Measurements from ENCODE around the gene ARAP3.

The ARAP3 gene

DNA sequence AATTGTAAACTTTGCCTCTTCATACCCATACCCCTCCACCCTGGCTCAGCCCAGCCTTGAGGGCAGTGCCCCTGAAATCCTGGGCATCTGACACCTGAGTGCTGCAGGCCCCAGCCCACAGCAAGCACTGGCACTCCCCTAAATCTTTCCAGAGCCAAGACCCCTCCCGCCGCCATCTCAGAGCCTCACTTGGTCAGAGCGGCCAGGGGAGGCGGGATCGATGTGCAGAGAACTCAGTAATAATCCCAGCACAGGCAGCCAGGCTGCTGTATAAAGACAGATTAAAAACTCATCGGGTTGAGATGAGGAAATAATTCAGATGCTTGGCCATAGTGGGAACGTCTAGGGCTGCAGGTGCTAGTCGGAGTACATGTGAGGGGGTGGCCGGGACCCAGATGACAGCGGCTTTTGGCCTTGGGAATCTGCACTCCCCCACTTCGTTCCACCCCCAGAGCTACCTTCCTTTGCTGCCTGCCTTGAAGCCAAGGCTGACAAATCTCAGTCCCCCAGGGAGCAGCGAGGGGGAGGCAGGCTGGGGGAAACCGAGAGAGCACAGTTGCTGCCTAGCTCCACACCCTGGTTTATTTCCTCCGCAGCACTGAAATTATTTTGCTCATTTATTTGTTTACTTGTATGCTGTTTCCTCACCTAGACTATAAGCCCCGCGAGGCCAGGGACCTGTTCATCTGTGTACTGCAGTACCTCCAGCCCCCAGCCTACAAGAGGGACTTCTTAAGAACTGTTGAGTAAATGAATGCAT, 19.5 kb upstream of the ARAP3 start:
- DNase-seq, result no peak

DNA sequence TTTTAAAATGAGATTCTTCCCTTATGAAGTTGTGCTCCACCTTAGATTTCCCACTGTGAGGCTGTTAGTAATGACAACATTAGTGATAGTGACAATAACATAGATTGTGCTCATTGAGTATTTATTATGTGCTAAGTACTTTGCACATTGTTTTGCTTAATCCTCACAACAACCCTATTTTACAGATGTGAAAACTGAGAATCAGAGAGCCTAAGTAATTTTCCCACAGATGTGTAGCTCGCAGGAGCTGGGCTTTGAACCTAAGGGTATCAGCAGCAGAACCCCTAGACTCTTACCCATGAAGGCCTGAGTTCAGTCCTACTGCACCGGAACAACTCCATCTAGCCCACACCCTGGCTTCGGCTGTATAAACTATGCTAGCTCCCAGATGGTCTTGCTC, 15.6 kb upstream of the ARAP3 start:
- DNase-seq, result no peak

DNA sequence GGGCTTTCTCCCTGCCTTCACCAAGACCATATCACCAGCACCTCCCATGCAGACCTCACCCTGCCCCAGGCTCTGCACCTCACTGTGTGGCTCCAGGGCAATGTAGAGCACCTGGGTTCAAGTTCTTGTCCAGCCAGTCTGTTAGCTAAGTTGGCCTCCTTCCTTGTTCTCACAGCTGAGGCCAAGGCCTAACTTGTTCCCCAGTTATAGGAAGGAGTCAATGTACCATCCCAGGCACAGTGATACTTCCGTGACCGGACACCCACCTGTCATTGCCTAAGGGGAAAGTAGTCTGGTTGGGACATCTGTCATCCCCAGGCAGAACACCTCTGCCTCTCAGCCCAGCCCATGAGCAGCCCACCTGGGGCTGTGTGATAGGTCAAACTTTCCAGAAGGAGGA, 14.4 kb upstream of the ARAP3 start:
- no peak for DNase-seq

DNA sequence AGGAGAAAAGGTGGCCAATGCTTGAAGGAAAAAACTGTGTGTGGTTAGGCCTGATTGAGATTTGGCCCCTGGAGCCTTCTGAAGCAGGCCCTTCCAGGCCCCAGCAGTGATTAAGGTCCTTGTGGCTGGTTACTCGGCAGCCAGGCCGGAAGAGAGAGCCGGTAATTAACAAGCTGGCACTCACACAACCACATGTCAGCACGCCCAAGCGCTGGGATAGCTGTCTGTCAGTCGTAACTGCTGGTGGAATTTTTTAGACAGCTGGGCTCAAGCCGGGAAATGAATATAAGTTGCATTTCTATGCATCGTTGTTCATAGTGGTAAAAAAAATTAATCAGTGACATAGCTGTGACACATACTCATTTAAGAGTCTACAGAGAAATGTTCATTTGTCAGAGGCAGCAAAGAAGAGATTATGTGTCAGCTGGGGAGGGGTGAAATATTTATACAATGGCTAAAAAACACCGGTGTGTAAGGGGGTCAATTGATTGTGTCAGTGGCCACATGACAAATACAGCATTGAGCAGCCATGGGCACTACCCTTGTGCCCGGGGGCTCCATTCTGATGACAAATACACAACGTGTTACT, 13.7 kb upstream of the ARAP3 start:
- DNase-seq, result peak; percentile 65

DNA sequence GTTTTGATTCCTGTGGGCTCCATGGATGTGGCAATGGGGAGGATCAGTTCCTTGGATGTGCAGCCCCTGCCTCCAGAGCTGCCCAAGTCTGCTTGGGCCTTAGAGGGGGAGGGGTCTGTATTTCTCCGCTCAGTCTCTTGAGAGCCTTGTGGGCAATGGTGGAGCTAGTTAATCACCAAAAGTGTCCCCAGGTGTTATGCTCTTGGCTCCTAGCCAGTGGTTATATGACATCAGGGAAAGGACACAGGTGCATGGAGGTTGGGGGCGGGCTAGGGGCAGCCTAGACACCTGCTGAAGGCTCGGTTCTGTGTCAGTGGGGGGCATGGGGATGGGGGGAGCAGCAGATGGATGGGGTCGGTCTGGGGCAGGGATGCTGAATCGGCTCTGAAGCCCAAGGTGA, 12.4 kb upstream of the ARAP3 start:
- no peak for DNase-seq

DNA sequence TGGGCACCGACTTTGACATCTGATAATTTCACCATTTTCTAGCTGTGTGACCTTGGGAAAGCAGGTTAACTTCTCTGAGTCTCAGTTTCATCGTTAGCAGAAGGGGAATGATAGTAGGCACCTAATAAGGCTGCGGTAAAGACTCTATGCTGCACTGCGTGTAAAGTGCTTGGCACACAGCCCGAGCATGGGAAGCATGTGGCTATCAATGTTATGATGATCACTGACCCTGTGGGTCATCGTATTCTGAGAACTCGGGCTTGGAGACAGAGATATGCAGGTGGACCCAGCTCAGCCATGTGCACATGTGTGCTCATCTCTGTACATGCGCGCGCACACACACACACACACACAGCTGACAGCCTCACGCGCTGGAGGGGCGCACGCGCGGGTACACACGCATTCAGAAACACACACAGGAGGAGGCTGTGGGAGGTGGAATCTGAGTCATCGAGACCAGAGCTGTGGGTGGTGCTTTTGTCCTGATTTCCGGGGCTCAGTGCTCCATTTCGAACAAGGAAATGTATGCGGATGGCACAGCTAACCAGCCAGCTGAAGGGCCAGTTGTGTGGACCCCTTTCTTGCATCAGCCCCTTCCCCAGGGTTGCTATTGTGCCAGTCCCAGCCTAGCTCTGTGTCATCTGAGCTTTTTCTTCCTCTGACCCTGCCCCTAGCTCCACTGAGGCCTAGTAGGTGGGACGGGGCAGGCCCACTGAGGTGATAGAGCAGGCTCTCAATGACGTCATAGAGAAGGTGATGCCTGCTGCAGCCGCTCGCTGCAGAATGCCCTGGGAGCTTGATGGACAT, 11.1 kb upstream of the ARAP3 start:
- DNase-seq, result no peak

DNA sequence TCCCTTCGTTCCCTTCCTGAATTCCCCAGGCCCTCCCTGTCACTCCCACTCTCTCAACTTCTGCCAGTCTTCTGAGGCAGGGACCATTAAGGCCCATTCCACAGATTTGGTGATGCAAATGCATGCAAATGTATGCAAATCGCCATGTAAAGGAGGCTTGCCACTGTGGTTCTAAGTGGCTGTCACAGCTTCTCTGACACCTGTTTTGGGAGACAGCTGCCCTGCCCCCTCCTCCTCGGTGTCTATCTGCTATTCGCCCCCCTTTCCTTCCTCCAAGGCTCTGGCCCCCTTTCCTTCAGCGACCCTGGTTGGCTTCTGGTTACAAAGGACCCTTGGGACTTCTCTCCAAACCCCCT, 10.5 kb upstream of the ARAP3 start:
- no peak for DNase-seq

DNA sequence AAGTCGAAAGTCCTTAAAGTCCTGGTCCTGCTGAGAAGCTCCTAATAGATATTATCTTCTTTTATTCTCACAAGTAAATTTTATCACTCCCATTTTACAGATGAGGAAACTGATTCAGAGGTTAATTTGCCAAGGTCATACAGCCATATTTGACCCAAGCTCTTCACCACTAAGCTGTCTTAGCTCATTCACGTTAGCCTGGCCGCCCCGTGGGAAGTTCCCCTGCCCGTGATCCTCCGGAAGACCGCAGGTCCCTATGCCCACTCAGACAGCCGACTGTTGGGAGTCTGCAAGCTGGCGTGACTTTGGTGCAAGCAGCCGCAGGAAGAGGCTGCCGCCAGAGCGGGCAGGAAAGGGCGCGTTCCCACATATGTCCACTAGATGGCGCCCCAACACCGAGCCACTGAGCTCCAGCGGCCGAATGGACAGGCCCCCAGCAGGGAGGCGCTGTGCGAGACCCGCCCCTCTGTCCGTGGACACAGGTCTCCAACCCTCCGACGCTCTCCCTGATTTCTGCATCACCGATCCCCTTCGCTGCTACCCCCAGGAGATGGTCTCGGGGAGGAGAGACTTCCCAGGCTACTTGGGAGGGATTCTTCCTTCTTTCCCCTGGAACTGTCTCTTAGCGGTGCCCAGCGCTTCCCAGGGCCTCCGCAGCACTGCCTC, 10.0 kb upstream of the ARAP3 start:
- DNase-seq, result peak; percentile 12

DNA sequence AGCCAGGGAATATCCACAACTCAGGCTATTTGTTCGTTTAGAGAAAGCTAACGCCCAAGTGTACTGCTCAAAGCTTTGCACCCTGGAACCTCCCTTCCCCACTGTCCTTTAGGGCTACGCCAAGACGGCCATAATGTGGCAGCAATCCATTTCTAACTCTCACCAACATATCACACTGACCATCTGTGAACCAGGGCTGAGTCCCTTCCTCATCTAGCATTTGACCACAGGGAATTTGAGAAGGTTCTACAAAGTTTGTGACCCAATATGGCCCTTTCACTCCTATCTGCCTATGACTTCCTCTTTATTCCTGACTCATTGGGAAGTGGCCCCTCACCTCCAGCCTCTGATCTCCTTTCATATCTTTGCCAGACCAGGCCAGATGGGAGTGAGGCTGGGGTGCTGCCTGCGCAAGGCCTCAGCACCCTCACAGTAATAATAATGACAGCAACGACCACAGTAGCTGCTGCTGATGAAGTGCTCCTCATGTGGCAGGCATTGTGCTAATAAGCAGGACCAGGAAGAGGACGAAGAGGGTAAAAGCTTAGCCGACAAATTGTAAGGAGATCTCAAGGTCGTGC, 9.3 kb upstream of the ARAP3 start:
- DNase-seq, result no peak

DNA sequence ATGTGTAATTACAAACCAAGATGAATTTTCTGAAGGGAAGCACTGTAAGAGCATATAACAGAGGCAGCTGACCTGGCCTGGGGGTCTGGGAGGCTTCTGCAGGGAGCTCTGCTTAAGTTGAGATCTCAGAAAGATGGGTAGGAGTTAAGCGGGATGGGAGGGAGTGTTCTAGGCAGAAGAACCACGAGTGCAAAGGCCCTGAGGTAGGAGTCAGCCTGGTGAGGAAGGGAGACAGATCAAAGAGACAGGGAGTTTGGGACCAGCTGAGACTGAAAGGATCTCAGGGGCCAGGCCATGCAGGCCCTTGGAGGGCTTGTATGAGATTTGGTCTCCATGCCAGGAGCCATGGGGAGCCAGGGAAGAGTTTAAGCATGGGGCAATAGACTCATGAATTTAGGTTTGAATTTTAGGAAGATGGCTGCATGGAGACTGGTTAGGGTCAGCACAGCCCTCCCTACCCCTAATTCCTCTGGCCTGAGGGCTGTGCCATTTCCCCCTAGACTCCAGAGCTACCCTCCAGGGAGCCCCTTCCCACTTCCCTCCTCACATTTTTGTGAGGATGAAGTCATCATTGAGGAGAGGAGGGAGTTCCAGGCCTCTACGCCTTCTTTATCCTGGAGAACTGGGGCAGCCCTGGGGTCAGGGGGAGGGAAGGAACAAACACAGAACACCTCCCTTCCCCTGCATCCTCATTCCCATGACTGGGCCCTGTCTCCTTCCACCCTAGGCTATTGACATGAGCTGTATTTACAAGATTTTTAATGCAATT, 4.8 kb upstream of the ARAP3 start:
- no peak for DNase-seq

DNA sequence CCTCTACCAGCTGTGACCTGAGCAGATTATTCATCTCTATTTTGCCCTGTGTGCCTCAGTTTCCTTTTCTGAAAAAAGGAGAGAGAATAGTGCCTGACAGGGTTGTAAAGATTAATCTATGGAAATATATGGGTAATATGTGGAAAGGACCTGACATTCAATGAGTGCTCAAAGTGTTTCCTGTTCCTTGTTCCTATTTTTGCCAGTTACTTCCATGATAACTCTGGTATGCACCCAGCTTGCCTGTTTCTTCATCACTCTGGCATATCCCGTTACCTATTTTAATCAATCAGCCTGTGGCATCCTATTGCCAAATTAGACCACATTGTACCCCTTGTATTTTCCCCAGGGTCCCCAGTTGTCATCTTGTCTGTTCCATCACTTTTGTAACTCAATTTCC, 3.6 kb upstream of the ARAP3 start:
- no peak for DNase-seq

DNA sequence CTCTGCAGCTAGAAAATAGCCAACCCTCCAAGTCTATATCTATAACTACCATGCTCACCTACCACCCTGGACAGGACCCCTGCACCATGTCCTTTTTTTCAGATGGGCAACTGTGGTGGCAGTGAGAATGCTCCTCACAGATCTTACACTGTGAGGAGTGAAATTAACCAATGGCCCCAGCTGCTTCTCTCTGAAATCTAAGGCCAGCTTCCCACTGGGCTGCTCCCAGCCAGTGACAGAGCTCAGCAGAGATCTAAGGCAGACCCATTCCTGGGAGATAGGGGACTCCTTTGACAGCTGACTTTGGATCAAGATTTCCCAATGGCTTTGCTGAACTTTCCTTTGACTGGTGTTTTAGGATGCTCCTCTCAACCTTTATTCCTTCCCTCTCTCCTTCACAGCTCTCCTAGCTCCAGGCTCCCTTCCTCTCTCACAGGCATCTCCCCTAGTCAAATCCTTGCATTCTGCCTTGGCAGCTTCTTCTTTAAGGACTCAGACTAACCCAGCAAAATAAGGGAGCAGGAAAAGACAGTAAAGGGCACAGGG, 1.6 kb upstream of the ARAP3 start:
- DNase-seq, result no peak

DNA sequence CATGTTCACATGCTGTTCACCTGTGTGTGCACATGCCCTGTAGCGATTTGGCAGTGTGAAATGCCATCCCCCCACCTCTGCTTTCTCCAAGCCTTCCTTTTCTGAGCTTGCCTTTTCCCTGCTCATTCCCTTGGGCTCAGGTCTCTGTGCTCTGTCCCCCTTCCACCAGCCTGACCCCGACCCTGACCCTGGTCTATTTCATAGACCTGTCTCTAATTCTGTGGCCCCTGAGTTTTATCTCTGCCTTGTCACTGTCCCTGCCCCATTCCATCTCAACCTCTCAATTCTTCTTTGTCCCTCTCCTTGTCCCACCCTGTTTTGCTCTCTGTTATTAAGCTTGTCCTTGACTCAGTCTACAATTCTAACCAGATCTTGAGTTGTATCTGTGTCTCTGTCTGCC, 735 bp downstream of the ARAP3 start:
- no peak for DNase-seq

DNA sequence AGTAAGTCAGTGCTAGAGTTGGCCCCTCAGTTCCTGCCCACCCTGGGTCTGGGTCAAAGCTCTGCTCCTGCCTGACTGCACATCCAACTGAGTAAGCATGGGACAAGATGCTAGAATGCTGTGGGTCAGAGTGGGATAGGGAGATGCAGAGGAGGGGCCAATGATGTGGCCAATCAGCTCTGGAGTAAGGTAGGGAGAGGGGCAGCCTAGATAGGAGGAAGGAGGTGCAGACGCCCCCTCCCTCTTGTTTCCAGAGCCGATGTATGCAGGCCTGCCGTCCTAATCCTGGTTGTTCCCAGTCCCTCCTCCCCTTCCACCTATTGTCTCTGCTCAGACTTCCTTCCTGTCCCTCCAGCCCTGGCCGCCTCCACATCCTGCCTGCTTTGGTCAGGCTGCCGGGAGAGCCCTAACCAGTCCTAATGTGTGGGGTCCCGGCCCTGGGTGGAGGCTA, 1.3 kb downstream of the ARAP3 start:
- no peak for DNase-seq

DNA sequence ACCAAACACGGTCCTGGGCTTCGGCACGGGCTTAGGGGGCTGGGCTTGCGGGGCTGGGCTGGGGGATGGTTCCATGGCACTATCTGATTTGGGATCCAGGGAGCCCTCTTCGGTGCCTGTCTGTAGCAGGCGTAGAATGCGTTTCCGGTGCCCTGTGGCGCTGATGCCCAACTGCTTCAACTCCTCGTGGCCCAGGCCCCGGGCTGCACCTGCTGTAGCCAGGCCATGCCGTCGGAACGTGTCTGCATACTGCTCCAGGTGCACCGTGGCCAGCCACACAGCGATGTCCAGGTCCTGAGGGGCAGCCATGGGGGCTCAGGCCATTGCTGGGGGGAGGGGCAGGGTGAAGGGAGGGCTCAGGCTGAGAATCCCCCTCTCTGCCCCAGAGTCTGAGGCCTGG, 1.9 kb downstream of the ARAP3 start:
- no peak for DNase-seq

DNA sequence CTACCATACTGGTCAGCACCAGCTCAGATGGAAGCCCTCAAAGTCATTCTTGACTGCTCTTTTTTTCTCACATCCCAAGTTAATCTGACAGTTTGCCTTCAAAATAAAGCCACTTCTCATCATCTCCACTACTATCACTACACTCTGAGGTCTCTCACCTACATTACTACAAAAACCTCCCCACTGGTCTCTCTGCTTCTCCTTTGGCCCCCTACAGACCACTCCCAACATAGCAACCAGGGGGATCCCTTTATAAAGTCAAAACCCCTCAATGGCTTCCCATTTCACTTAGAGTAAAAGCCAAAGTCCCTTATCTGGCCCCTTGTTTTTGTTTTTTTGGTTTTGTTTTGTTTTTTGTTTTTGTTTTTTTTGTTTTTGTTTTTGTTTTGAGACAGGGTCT, 4.6 kb downstream of the ARAP3 start:
- DNase-seq, result no peak

DNA sequence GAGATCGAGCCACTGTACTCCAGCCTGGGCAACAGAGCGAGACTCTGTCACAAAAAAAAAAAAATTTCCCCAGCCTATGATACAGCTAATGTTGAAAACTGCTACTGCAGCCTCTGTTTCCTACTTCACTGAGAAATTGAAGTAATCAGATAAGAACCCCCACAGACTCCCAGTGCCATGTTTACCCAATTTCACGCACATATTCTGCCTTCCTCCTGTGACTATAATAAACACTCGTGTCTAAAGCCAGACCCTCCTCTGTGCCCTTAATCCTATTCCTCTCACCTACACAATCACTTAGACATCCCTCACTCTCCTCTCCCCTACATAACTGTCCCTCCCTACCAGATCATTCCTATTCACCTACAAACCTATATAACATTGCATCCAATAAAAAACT, 6.4 kb downstream of the ARAP3 start:
- no peak for DNase-seq

DNA sequence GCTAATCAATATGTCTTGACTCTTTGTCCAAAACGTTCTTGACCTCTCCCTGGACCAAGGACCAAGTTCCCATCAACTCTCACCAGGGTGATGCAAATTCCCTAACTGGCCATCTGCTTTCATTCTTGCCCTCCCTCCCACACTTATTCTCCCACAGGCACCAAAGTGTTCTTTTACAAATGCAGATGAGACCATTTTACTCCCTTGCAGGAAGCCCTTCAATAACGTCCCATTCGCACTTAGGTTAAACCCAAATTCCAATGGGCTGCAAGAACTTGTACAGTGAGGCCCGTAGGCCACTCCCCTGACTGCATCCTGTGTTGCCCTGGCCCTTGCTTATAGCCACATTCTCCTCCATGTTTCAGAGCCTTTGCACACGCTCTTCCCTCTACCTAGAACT, 7.3 kb downstream of the ARAP3 start:
- DNase-seq, result no peak

DNA sequence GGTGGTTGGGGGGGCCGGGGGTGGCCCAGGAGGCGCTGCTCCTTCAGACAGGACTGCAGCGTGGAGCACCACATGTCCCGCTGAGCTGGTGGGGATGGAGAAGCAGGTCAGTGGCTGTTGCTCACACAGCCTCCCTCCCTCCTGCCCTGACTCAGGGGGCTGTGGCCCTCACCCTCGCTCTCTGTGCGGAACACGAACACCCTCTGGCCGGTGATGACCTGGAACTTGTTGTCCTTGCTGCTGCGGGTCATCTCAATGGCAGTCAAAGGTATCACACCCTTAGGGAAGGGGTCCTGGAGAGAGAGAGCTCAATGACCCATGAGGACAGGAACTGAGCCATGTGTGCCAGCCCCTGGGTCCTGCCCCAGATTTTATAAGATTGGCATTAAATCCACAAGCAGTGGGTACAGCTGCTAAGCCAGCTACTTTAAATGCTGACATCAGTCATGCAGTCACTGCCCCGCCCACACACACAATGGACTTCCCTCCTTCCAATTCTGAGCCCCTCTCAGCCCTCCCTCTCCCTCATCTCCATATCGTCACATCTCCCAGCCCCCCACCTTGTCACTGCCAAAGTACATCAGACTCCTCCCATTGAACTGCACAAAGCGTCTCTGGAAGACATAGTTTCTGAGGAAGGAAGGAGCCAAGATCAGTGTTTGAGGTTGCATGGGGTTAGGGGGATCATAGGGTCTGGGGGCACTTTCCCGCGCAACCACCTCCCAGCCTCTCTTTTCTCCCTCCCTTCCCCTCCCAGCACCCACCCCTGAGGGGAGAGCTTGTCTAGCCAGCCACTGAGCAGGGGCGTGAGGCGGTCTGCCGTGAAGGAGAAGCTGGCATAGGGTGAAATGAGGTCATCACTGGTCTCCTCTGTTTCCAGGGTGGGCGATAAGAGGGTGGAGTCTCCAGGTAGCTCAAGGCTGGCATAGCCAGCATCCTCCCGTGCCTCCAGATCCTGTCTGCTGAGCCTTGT, 8.9 kb downstream of the ARAP3 start:
- DNase-seq, result no peak

DNA sequence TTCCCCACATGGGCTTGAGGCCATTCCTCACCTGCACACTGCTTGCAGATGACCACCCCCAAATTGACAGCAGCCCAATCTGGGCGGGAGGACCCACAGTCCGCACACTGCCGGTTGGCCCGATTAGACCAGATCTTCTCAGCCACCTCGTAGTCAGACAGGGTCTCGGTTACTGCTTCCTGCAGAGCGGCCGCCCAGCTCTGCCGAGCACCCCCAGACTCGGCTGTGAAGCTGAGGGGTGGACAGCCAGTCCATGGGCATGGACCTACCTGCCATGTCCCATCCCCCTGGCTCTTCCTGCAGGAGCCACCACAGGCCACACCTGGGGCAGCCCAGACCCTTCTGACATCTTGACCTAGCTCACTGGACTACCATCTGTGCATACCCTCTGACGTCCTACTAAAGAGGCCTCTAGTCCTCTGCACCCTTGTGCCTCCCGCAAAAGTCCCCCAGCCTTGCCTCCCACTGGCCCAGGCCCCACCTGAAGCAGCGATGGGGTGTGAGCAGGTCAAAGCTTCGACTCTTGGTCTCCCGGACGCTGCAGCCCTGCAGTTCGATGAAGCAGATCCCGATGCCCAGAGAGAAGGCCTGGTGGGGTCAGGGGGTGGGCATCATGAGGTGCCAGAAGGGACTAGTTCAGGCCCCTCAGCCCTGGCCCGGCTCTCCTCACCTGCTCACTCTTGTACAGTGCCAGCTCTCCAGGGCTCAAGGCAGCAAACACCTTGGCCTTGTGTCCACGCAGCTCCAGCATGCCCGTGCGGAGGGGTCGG, 9.8 kb downstream of the ARAP3 start:
- DNase-seq, result no peak
